SU-DHL-6 (cell line): ENCODE data around the gene PRKAR1B.

Experiments
- EZH2phosphoT487 ChIP-seq: fragments of 200-600 bp; sonication (generic), shearing (Covaris generic); conservative IDR thresholded peaks from 2 replicates; pipeline ENCODE4 v1.6.1; 2018; ENCODE audit warnings: mild to moderate bottlenecking, antibody characterized with exemption, low read length, moderate library complexity, mixed read lengths
- TF ChIP-seq, protein P1 (sequence below): fragments of 200-600 bp; sonication (generic); IDR thresholded peaks from one replicate; pipeline ENCODE4 v1.5.1; 2017; ENCODE audit warnings: antibody characterized with exemption, mild to moderate bottlenecking, low read length, moderate library complexity; ENCODE audit not compliant: insufficient read depth, poor library complexity, severe bottlenecking

DNA sequence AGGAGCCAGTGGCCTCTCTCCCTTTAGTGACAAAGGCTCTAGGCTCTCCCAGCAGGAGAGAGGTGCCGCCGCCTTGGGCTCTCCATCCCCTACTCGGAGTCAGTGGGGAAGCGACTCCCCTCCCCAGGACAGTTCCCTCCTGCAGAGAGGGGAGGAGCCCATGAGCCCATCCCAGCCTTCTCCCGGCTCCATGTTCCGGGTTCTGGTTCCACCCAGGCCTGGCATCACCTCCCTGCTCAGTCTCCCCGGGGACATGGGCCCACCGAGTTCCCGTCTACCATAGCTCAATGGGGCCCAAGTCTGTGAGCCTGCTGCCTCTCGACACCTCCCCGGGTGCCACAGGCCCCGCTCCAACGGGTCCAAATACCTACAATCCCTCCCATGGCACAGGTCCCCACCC lies 67.1 kb downstream of the PRKAR1B start:
- TF ChIP-seq, protein P1, sequence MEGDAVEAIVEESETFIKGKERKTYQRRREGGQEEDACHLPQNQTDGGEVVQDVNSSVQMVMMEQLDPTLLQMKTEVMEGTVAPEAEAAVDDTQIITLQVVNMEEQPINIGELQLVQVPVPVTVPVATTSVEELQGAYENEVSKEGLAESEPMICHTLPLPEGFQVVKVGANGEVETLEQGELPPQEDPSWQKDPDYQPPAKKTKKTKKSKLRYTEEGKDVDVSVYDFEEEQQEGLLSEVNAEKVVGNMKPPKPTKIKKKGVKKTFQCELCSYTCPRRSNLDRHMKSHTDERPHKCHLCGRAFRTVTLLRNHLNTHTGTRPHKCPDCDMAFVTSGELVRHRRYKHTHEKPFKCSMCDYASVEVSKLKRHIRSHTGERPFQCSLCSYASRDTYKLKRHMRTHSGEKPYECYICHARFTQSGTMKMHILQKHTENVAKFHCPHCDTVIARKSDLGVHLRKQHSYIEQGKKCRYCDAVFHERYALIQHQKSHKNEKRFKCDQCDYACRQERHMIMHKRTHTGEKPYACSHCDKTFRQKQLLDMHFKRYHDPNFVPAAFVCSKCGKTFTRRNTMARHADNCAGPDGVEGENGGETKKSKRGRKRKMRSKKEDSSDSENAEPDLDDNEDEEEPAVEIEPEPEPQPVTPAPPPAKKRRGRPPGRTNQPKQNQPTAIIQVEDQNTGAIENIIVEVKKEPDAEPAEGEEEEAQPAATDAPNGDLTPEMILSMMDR = no peak
- TF ChIP-seq EZH2phosphoT487 = no peak
